HEK293T (cell line): ENCODE data around the gene PAPLN.

ENCODE experiments used
- BHLHE40 ChIP-seq: fragments of 450-650 bp; IDR thresholded peaks from 2 replicates; pipeline ENCODE4 v1.6.1; 2016; ENCODE audit warnings: mild to moderate bottlenecking, moderate library complexity, borderline replicate concordance
- CTBP1 ChIP-seq: fragments of 450-650 bp; IDR thresholded peaks from 2 replicates; pipeline ENCODE4 v1.6.1; 2016; ENCODE audit warnings: borderline replicate concordance
- ELF4 ChIP-seq: fragments of 450-650 bp; IDR thresholded peaks from 2 replicates; pipeline ENCODE4 v1.6.1; 2017; ENCODE audit warnings: antibody characterized with exemption
- FOXM1 ChIP-seq: fragments of 450-650 bp; IDR thresholded peaks from 2 replicates; pipeline ENCODE4 v1.6.1; 2017; ENCODE audit warnings: mild to moderate bottlenecking, borderline replicate concordance
- TARDBP ChIP-seq: fragments of 450-650 bp; IDR thresholded peaks from 2 replicates; pipeline ENCODE4 v1.6.1; 2016

GRCh38 chr14:73251516-73252215 lies 14.4 kb downstream of the PAPLN start:
- TF ChIP-seq ELF4 (no peak), TARDBP (no peak), CTBP1 (no peak), FOXM1 (no peak), BHLHE40 (no peak)
